K562 (cell line): ENCODE results near the gene BEST2. TPM values are rescaled to one million over a fixed set of nuclear protein-coding genes. Genes with fewer than 3 reads are reported as not detected.

Experiments used
- CEBPB ChIP-seq: fragments of 450-650 bp; IDR thresholded peaks from 2 replicates; pipeline ENCODE4 v1.6.1; 2016; ENCODE audit warnings: missing genetic modification characterization, missing compliant biosample characterization
- FOXM1 ChIP-seq, 2 experiments: fragments of 450-650 bp in 1 of 2; sonication (generic) in 1 of 2; formaldehyde crosslinking in 1 of 2; IDR thresholded peaks; 2 replicates each; pipeline versions ENCODE4 v1.6.1 to v1.9.0; 2017 to 2022; ENCODE audit warnings: low read depth in 2 of 2, mild to moderate bottlenecking in 2 of 2, missing genetic modification reagents in 1 of 2, moderate library complexity in 1 of 2
- HMGN3 ChIP-seq: IDR thresholded peaks from 2 replicates; pipeline ENCODE4 v1.6.1; 2011; ENCODE audit warnings: borderline replicate concordance, low read depth, mild to moderate bottlenecking, mixed read lengths, low read length; ENCODE audit not compliant: insufficient read length; ENCODE audit errors: extremely low read depth
- KAT2B ChIP-seq: IDR thresholded peaks from one replicate; pipeline ENCODE4 v1.6.1; 2012; ENCODE audit warnings: low read depth, mild to moderate bottlenecking, control low read depth, inconsistent platforms, low read length, moderate library complexity
- KAT7 ChIP-seq: sonication (generic); formaldehyde crosslinking; IDR thresholded peaks from 2 replicates; pipeline ENCODE4 v1.8.0; 2022; ENCODE audit warnings: missing genetic modification reagents, mild to moderate bottlenecking, borderline replicate concordance
- MCM3 ChIP-seq: fragments of 450-650 bp; IDR thresholded peaks from 2 replicates; pipeline ENCODE4 v1.6.1; 2016
- MED1 ChIP-seq: sonication (generic); formaldehyde crosslinking; IDR thresholded peaks from 2 replicates; pipeline ENCODE4 v1.8.1; 2023; ENCODE audit warnings: missing genetic modification reagents, borderline replicate concordance
- NR2C2 ChIP-seq, 2 experiments: fragments of 200-800 bp in 1 of 2; sonication (Bioruptor generic) in 1 of 2; sonication (generic) in 1 of 2; formaldehyde crosslinking in 1 of 2; IDR thresholded peaks; 2 replicates each; pipeline versions ENCODE4 v1.6.1 to v1.8.0; 2016 to 2022; ENCODE audit warnings: mild to moderate bottlenecking in 1 of 2, missing compliant biosample characterization in 1 of 2, missing genetic modification characterization in 1 of 2, missing genetic modification reagents in 1 of 2
- PRMT5 ChIP-seq: sonication (generic); formaldehyde crosslinking; IDR thresholded peaks from 2 replicates; pipeline ENCODE4 v1.5.0; 2020; ENCODE audit warnings: missing genetic modification reagents
- PTBP1 ChIP-seq: fragments of 200-400 bp; formaldehyde crosslinking; IDR thresholded peaks from 2 replicates; pipeline ENCODE4 v1.6.1; 2017; ENCODE audit warnings: low read depth, low read length
- RCOR1 ChIP-seq, 2 experiments: IDR thresholded peaks; 2 replicates each; pipeline ENCODE4 v1.6.1; 2012; ENCODE audit warnings: low read depth in 2 of 2, low read length in 2 of 2, borderline replicate concordance in 1 of 2, improper control_type of control experiment in 1 of 2
- RFX1 ChIP-seq: fragments of 450-650 bp; IDR thresholded peaks from 2 replicates; pipeline ENCODE4 v1.6.1; 2016; ENCODE audit warnings: mild to moderate bottlenecking, moderate library complexity
- RNF2 ChIP-seq: sonication (generic); IDR thresholded peaks from 2 replicates; pipeline ENCODE4 v1.6.1; 2016
- SNIP1 ChIP-seq: fragments of 450-650 bp; IDR thresholded peaks from 2 replicates; pipeline ENCODE4 v1.7.1; 2017; ENCODE audit warnings: low read depth, mild to moderate bottlenecking
- TEAD4 ChIP-seq, 2 experiments: sonication (generic) in 1 of 2; formaldehyde crosslinking in 1 of 2; IDR thresholded peaks; 2 replicates each; pipeline versions ENCODE4 v1.6.1 to v1.8.0; 2012 to 2022; ENCODE audit warnings: borderline replicate concordance in 1 of 2, inconsistent platforms in 1 of 2, low read length in 1 of 2, mild to moderate bottlenecking in 1 of 2, missing genetic modification reagents in 1 of 2
- TOE1 ChIP-seq, 2 experiments: fragments of 450-650 bp in 1 of 2; sonication (generic) in 1 of 2; formaldehyde crosslinking in 1 of 2; IDR thresholded peaks; 2 replicates each; pipeline versions ENCODE4 v1.7.1 to v1.8.0; 2016 to 2022; ENCODE audit warnings: borderline replicate concordance in 2 of 2, mild to moderate bottlenecking in 2 of 2, antibody characterized with exemption in 1 of 2, inconsistent platforms in 1 of 2, low read depth in 1 of 2, missing genetic modification reagents in 1 of 2, moderate library complexity in 1 of 2
- YY1 ChIP-seq, 3 experiments: IDR thresholded peaks; 2 replicates each; pipeline ENCODE4 v1.6.1; 2011; ENCODE audit warnings: low read length in 2 of 3, mild to moderate bottlenecking in 2 of 3, moderate library complexity in 2 of 3, borderline replicate concordance in 1 of 3, control low read depth in 1 of 3, low read depth in 1 of 3; ENCODE audit not compliant: insufficient read depth in 3 of 3, insufficient replicate concordance in 2 of 3, control insufficient read depth in 1 of 3, insufficient read length in 1 of 3; ENCODE audit errors: extremely low read depth in 1 of 3
- ZKSCAN1 ChIP-seq: fragments of 150-350 bp; IDR thresholded peaks from 2 replicates; pipeline ENCODE4 v1.6.1; 2016; ENCODE audit warnings: low read depth, low read length
- ZNF311 ChIP-seq: fragments of 250-450 bp; sonication (Bioruptor Pico); IDR thresholded peaks from 2 replicates; pipeline ENCODE4 v1.4.0; 2020; ENCODE audit warnings: mild to moderate bottlenecking, moderate library complexity
- ZNF561 ChIP-seq: fragments of 450-650 bp; formaldehyde crosslinking; conservative IDR thresholded peaks from 2 replicates; pipeline ENCODE4 v1.4.0; 2020; ENCODE audit warnings: mild to moderate bottlenecking, moderate library complexity
- ZNF668 ChIP-seq: fragments of 250-450 bp; sonication (Bioruptor Pico); IDR thresholded peaks from 2 replicates; pipeline ENCODE4 v1.8.0; 2022; ENCODE audit warnings: mild to moderate bottlenecking, inconsistent platforms
- ZNF696 ChIP-seq: fragments of 250-450 bp; sonication (Bioruptor Pico); conservative IDR thresholded peaks from 2 replicates; pipeline ENCODE4 v1.4.0; 2020; ENCODE audit warnings: mild to moderate bottlenecking, moderate library complexity
- polyA plus RNA-seq, 8 experiments: library from polyadenylated mRNA; depleted of rRNA in 4 of 8; stranded (reverse) in 5 of 8; unstranded in 3 of 8; fragments of >200 nt; fragmentation: Nextera tagmentation in 2 of 8; fragmentation: Illumina TruSeq in 1 of 8; extraction: Ambion mirVana in 2 of 8; extraction: Trizol in 1 of 8; gene quantifications; 2 replicates each; pipeline versions ENCODE4 v1.2.1 to v1.2.3, GENCODE V29; 2011 to 2014; ENCODE audit warnings: inconsistent platforms in 1 of 8, missing spikeins in 1 of 8
- total RNA-seq, 7 experiments: library from RNA; depleted of rRNA in 6 of 7; stranded (reverse); fragments of >200 nt in 6 of 7; fragmentation: Illumina TruSeq in 2 of 7; extraction: Trizol in 2 of 7; gene quantifications; 2 replicates each; pipeline versions ENCODE4 v1.2.1 to v1.2.3, GENCODE V29; 2011 to 2021; ENCODE audit warnings: low replicate concordance in 1 of 7
- TF ChIP-seq, protein P1 (sequence below): fragments of 250-450 bp; sonication (Bioruptor Pico); IDR thresholded peaks from 2 replicates; pipeline ENCODE4 v1.4.0; 2020
- TF ChIP-seq, protein P2 (sequence below): fragments of 450-650 bp; formaldehyde crosslinking; IDR thresholded peaks from 2 replicates; pipeline ENCODE4 v1.4.0; 2020; ENCODE audit warnings: mild to moderate bottlenecking, mixed read lengths

Gene BEST2
- total and polyA plus RNA-seq, 9 of the 15 experiments (the other 6 are each of a cell fraction or from before 2014, with no cell fraction given) = not detected

DNA sequence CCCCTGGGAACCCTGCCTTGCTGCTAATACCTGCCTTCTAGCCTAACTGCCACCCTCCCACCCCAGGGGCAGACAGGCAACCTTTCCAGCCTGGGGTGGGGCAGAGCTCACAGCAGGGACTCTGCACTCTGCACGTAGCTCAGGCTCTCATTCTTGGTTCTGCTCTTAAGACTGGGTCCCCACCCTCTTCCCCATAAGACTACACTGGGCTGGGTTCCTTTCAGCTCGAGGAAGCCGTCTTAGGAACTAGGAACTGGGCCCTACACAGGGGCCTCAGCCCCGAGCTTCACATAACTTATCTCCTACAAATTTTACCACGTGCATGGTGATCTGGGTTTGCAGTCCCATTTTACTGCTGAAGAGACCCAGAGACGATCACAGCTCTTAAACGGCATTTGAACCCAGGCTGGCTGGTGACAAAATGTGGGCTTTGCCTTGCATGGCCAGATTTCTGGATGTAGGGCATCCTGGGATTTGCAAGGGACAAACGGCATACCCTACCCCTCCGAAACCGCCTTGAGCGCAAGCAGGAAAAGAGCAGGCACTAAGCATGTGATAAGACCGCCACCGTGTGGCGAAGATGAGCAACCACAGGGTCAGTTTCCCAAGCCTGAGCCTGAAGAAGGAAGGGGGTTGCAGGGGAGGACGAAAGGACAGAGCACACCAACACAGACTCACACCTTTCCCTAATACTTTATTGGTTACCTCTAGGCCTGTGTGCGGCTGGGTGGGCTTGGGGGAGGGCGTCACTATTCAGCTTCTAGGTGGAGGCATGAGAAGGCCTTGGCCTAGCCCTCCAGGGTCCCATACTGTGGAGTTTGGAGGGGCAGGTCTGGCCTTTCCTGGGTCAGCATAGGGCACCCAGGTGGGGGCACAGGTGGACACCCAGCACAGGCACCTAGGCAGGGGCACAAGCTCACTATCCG is 44.8 kb downstream of the BEST2 start (continued):
- TF ChIP-seq MED1 (CRISPR knock-in tag) = no peak
- TF ChIP-seq TOE1 (IDR thresholded peaks at IDR 0.05; ENCODE audit: borderline replicate concordance) = peak; percentile 42; the same call in 1 of the 2 replicates
- no peak for TF ChIP-seq TOE1 (CRISPR knock-in tag; IDR thresholded peaks at IDR 0.05; ENCODE audit: borderline replicate concordance, low read depth)
- no peak for TF ChIP-seq YY1 (IDR thresholded peaks at IDR 0.05; ENCODE audit: borderline replicate concordance in 1 of 3, control insufficient read depth in 1 of 3, extremely low read depth in 1 of 3, insufficient read depth in 3 of 3, insufficient read length in 1 of 3, insufficient replicate concordance in 2 of 3, low read depth in 1 of 3, low read length in 2 of 3)
- TF ChIP-seq HMGN3 = no peak
- TF ChIP-seq, protein P1, sequence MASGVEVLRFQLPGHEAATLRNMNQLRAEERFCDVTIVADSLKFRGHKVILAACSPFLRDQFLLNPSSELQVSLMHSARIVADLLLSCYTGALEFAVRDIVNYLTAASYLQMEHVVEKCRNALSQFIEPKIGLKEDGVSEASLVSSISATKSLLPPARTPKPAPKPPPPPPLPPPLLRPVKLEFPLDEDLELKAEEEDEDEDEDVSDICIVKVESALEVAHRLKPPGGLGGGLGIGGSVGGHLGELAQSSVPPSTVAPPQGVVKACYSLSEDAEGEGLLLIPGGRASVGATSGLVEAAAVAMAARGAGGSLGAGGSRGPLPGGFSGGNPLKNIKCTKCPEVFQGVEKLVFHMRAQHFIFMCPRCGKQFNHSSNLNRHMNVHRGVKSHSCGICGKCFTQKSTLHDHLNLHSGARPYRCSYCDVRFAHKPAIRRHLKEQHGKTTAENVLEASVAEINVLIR (CRISPR knock-in tag) = no peak
- TF ChIP-seq RCOR1 (IDR thresholded peaks at IDR 0.05; ENCODE audit: borderline replicate concordance in 1 of 2, low read depth in 2 of 2, low read length in 2 of 2) = no peak
- no peak for TF ChIP-seq RFX1
- no peak for TF ChIP-seq RNF2
- TF ChIP-seq ZNF561 (CRISPR knock-in tag) = no peak
- no peak for TF ChIP-seq MCM3
- 0 out of 2 replicates have a peak, but pooled peaks have one; percentile 21 for TF ChIP-seq TEAD4 (IDR thresholded peaks at IDR 0.05; ENCODE audit: low read length)
- TF ChIP-seq TEAD4 (CRISPR knock-in tag; IDR thresholded peaks at IDR 0.05; ENCODE audit: borderline replicate concordance) = no peak
- no peak for TF ChIP-seq PRMT5 (CRISPR knock-in tag)
- TF ChIP-seq KAT7 (CRISPR knock-in tag) = no peak
- no peak for TF ChIP-seq SNIP1
- TF ChIP-seq CEBPB (tag) = no peak
- TF ChIP-seq KAT2B = no peak
- TF ChIP-seq ZNF311 (CRISPR knock-in tag) = no peak
- no peak for TF ChIP-seq PTBP1
- TF ChIP-seq ZNF668 = no peak
- TF ChIP-seq ZNF696 (CRISPR knock-in tag) = 0 out of 2 replicates have a peak, but pooled peaks have one; percentile 30
- TF ChIP-seq, protein P2, sequence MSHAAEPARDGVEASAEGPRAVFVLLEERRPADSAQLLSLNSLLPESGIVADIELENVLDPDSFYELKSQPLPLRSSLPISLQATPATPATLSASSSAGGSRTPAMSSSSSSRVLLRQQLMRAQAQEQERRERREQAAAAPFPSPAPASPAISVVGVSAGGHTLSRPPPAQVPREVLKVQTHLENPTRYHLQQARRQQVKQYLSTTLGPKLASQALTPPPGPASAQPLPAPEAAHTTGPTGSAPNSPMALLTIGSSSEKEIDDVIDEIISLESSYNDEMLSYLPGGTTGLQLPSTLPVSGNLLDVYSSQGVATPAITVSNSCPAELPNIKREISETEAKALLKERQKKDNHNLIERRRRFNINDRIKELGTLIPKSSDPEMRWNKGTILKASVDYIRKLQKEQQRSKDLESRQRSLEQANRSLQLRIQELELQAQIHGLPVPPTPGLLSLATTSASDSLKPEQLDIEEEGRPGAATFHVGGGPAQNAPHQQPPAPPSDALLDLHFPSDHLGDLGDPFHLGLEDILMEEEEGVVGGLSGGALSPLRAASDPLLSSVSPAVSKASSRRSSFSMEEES (CRISPR knock-in tag) = no peak
- TF ChIP-seq NR2C2 (CRISPR knock-in tag; IDR thresholded peaks at IDR 0.05) = no peak
- TF ChIP-seq NR2C2 (tag; IDR thresholded peaks at IDR 0.05) = no peak
- TF ChIP-seq ZKSCAN1 = no peak
- no peak for TF ChIP-seq FOXM1 (IDR thresholded peaks at IDR 0.05; ENCODE audit: low read depth)
- TF ChIP-seq FOXM1 (CRISPR knock-in tag; IDR thresholded peaks at IDR 0.05; ENCODE audit: low read depth) = no peak
